H1 (cell line): ENCODE data around the gene MBTPS1. TPM values are rescaled to one million over a fixed set of nuclear protein-coding genes. Genes with fewer than 3 reads are reported as not detected.

Source experiments
- CTCF ChIA-PET: fragments of 300-600 bp; sonication (Branson Sonifier 250); formaldehyde crosslinking; loops from one replicate; lab custom pipeline; 2021; ENCODE audit not compliant: partially characterized antibody; lab: Charles Lee
- POLR2A ChIA-PET: fragments of 300-600 bp; sonication (Branson Sonifier 250); formaldehyde crosslinking; loops from one replicate; lab custom pipeline; 2021; ENCODE audit warnings: inconsistent platforms; ENCODE audit not compliant: partially characterized antibody; lab: Charles Lee
- DNase-seq, 2 experiments: peaks; one replicate each; pipeline versions ENCODE4 v3.0.0 to v3.0.0-alpha.2; 2010 to 2022; ENCODE audit warnings: low spot score in 2 of 2, low read depth in 1 of 2, mixed read lengths in 1 of 2
- FAIRE-seq: peaks from 2 replicates; lab custom pipeline; 2011; peaks lifted over from hg19 to GRCh38; lab: Jason Lieb, UNC
- H2AFZ ChIP-seq: 2 replicates; pipeline ENCODE4 v1.8.1; 2012; ENCODE audit warnings: low read length, inconsistent platforms
- H2AK5ac ChIP-seq: 2 replicates; pipeline ENCODE4 v1.6.1; 2013; ENCODE audit warnings: low read depth, low read length
- H2BK120ac ChIP-seq: replicated peaks from 2 replicates; pipeline ENCODE3; 2013; ENCODE audit warnings: low read depth, low read length, inconsistent platforms
- H2BK12ac ChIP-seq: 2 replicates; pipeline ENCODE4 v1.6.1; 2013; ENCODE audit warnings: low read depth, low read length
- H2BK15ac ChIP-seq: 2 replicates; pipeline ENCODE4 v1.6.1; 2013; ENCODE audit warnings: low read length
- H2BK20ac ChIP-seq: 2 replicates; pipeline ENCODE4 v1.6.1; 2013; ENCODE audit warnings: low read length
- H2BK5ac ChIP-seq: 2 replicates; pipeline ENCODE4 v1.6.1; 2013; ENCODE audit warnings: low read depth, low read length
- H3K14ac ChIP-seq: 2 replicates; pipeline ENCODE4 v1.6.1; 2013; ENCODE audit warnings: inconsistent platforms; ENCODE audit not compliant: insufficient read length
- H3K18ac ChIP-seq: 2 replicates; pipeline ENCODE4 v1.6.1; 2013; ENCODE audit warnings: low read length; ENCODE audit errors: extremely low read depth
- H3K23ac ChIP-seq: 2 replicates; pipeline ENCODE4 v1.6.1; 2013; ENCODE audit warnings: inconsistent platforms; ENCODE audit not compliant: insufficient read length
- H3K23me2 ChIP-seq: 2 replicates; pipeline ENCODE4 v1.6.1; 2013; ENCODE audit warnings: low read depth, low read length
- H3K27ac ChIP-seq: 2 replicates; pipeline ENCODE4 v1.6.1; 2011; ENCODE audit warnings: low read depth, low read length, inconsistent platforms
- H3K27me3 ChIP-seq, 4 experiments: replicated peaks in 1 of 4; 1 replicate in 1 of 4; 2 replicates in 3 of 4; pipeline versions ENCODE4 v1.6.1 to v1.8.1; 2011 to 2013; ENCODE audit warnings: low read length in 3 of 4, mild to moderate bottlenecking in 3 of 4, inconsistent platforms in 2 of 4, mixed read lengths in 2 of 4, moderate library complexity in 1 of 4; ENCODE audit not compliant: control insufficient read depth in 3 of 4, insufficient read depth in 3 of 4; ENCODE audit errors: extremely low read depth in 1 of 4
- H3K36me3 ChIP-seq, 4 experiments: 2 replicates each; pipeline versions ENCODE4 v1.6.1 to v1.8.1; 2011 to 2013; ENCODE audit warnings: mild to moderate bottlenecking in 4 of 4, low read length in 3 of 4, moderate library complexity in 2 of 4, control low read depth in 1 of 4, inconsistent platforms in 1 of 4; ENCODE audit not compliant: insufficient read depth in 4 of 4, control insufficient read depth in 2 of 4
- H3K4ac ChIP-seq: replicated peaks from 2 replicates; pipeline ENCODE3; 2013; ENCODE audit warnings: low read length, low read depth, mixed read lengths, inconsistent platforms; ENCODE audit not compliant: insufficient read length
- H3K4me1 ChIP-seq, 4 experiments: replicated peaks in 1 of 4; 1 replicate in 1 of 4; 2 replicates in 3 of 4; pipeline versions ENCODE4 v1.6.1 to v1.8.1; 2011 to 2013; ENCODE audit warnings: low read length in 3 of 4, inconsistent platforms in 2 of 4, mixed read lengths in 1 of 4; ENCODE audit not compliant: insufficient read depth in 4 of 4, control insufficient read depth in 3 of 4
- H3K4me2 ChIP-seq, 2 experiments: 2 replicates each; pipeline versions ENCODE4 v1.6.1 to v1.8.1; 2011 to 2013; ENCODE audit warnings: low read depth in 2 of 2, low read length in 2 of 2, control low read depth in 1 of 2, inconsistent platforms in 1 of 2, mild to moderate bottlenecking in 1 of 2; ENCODE audit not compliant: insufficient read depth in 1 of 2
- H3K4me3 ChIP-seq, 4 experiments: fragments of 200-600, 300-600 bp in 1 of 4; sonication (generic), shearing (Covaris generic), sonication (Bioruptor Twin) in 1 of 4; 2 replicates each; pipeline versions ENCODE4 v1.5.1 to v1.8.1; 2011 to 2016; ENCODE audit warnings: low read length in 4 of 4, low read depth in 3 of 4, control low read depth in 2 of 4, inconsistent platforms in 2 of 4, mild to moderate bottlenecking in 2 of 4, mixed read lengths in 1 of 4, moderate library complexity in 1 of 4; ENCODE audit not compliant: insufficient read depth in 2 of 4; ENCODE audit errors: extremely low read depth in 1 of 4
- H3K56ac ChIP-seq: replicated peaks from 2 replicates; pipeline ENCODE3; 2013; ENCODE audit warnings: low read depth, mild to moderate bottlenecking, mixed read lengths, low read length, inconsistent platforms; ENCODE audit not compliant: insufficient read length
- H3K79me1 ChIP-seq: 2 replicates; pipeline ENCODE4 v1.6.1; 2013; ENCODE audit warnings: low read depth, low read length, control low read depth
- H3K79me2 ChIP-seq, 2 experiments: 2 replicates each; pipeline versions ENCODE4 v1.6.1 to v1.8.1; 2012 to 2013; ENCODE audit warnings: low read length in 2 of 2, mild to moderate bottlenecking in 2 of 2, inconsistent platforms in 1 of 2; ENCODE audit not compliant: insufficient read depth in 2 of 2, control insufficient read depth in 1 of 2
- H3K9ac ChIP-seq, 4 experiments: replicated peaks in 1 of 4; 1 replicate in 1 of 4; 2 replicates in 3 of 4; pipeline versions ENCODE4 v1.6.1 to v1.8.1; 2011 to 2013; ENCODE audit warnings: low read depth in 3 of 4, low read length in 3 of 4, control low read depth in 2 of 4, mild to moderate bottlenecking in 2 of 4, moderate library complexity in 2 of 4, inconsistent platforms in 1 of 4; ENCODE audit errors: extremely low read depth in 1 of 4
- H3K9me3 ChIP-seq, 2 experiments: 2 replicates each; pipeline versions ENCODE4 v1.6.1 to v1.8.1; 2012 to 2013; ENCODE audit warnings: mild to moderate bottlenecking in 2 of 2, moderate library complexity in 2 of 2, control low read depth in 1 of 2, inconsistent platforms in 1 of 2, low read depth in 1 of 2, low read length in 1 of 2, mixed read lengths in 1 of 2; ENCODE audit not compliant: insufficient read depth in 2 of 2
- H4K20me1 ChIP-seq, 2 experiments: replicated peaks in 1 of 2; 2 replicates each; pipeline versions ENCODE3 to v1.8.1; 2011 to 2013; ENCODE audit warnings: inconsistent platforms in 2 of 2, low read length in 2 of 2, mild to moderate bottlenecking in 1 of 2; ENCODE audit not compliant: insufficient read depth in 2 of 2, control insufficient read depth in 1 of 2
- H4K5ac ChIP-seq: 2 replicates; pipeline ENCODE4 v1.6.1; 2013; ENCODE audit warnings: low read length, low read depth, mixed read lengths, inconsistent platforms; ENCODE audit not compliant: insufficient read length
- H4K8ac ChIP-seq: 2 replicates; pipeline ENCODE4 v1.8.0; 2013; ENCODE audit warnings: mild to moderate bottlenecking, moderate library complexity, low read length, inconsistent platforms; ENCODE audit not compliant: insufficient read depth; ENCODE audit errors: extremely low read depth
- H4K91ac ChIP-seq: replicated peaks from 2 replicates; pipeline ENCODE3; 2013; ENCODE audit warnings: low read length, mixed read lengths, inconsistent platforms; ENCODE audit not compliant: insufficient read length
- RFX5 ChIP-seq: IDR thresholded peaks from 2 replicates; pipeline ENCODE4 v1.6.1; 2011; ENCODE audit warnings: low read depth, low read length, improper control_type of control experiment, borderline replicate concordance
- SIN3A ChIP-seq, 2 experiments: IDR thresholded peaks in 1 of 2; conservative IDR thresholded peaks in 1 of 2; 2 replicates each; pipeline ENCODE4 v1.6.1; 2011 to 2012; ENCODE audit warnings: low read length in 2 of 2, improper control_type of control experiment in 1 of 2, low read depth in 1 of 2, mild to moderate bottlenecking in 1 of 2
- SP4 ChIP-seq: IDR thresholded peaks from 2 replicates; pipeline ENCODE4 v1.6.1; 2012; ENCODE audit warnings: low read length, inconsistent platforms
- WGBS, 2 experiments: shearing (Covaris generic) in 1 of 2; methylation state at CpG; one replicate each; pipeline versions ENCODE4 v1.1.6 to v1.1.7; 2013 to 2015; ENCODE audit warnings: low lambda C conversion rate in 2 of 2, mixed read lengths in 2 of 2, inconsistent platforms in 1 of 2, low coverage in 1 of 2, missing lambda C conversion rate in 1 of 2; ENCODE audit not compliant: insufficient replicate concordance in 2 of 2, insufficient coverage in 1 of 2, insufficient read length in 1 of 2; ENCODE audit errors: extremely low coverage in 1 of 2, missing lambda C conversion rate in 1 of 2; 5-methylcytosine and 5-hydroxymethylcytosine counted together
- polyA plus RNA-seq, 7 experiments: library from polyadenylated mRNA; depleted of rRNA in 3 of 7; stranded (reverse) in 5 of 7; unstranded in 2 of 7; fragments of >200 nt in 5 of 7; fragments of 200-250 nt in 2 of 7; gene quantifications; 1 replicate in 5 of 7; 2 replicates in 1 of 7; 4 replicates in 1 of 7; pipeline versions ENCODE4 v1.2.1 to v1.2.3, GENCODE V29; 2011 to 2013; ENCODE audit warnings: missing spikeins in 2 of 7, mixed read lengths in 2 of 7
- total RNA-seq: library from RNA; stranded (reverse); fragmentation: NEBNext Ultra II Directional; extraction: Animal tissue kit (Norgen Biotek cat#: 25700); gene quantifications from 2 replicates; pipeline ENCODE4 v1.2.1, GENCODE V29; 2021
- TF ChIP-seq, protein P1 (sequence below): IDR thresholded peaks from 2 replicates; pipeline ENCODE4 v1.6.1; 2012; ENCODE audit warnings: inconsistent platforms
- TF ChIP-seq, protein P2 (sequence below): IDR thresholded peaks from 2 replicates; pipeline ENCODE4 v1.6.1; 2012; ENCODE audit warnings: inconsistent platforms
- TF ChIP-seq, protein P3 (sequence below), 3 experiments: IDR thresholded peaks; 1 replicate in 2 of 3; 2 replicates in 1 of 3; pipeline versions ENCODE4 v1.5.1 to v1.6.1; 2011; ENCODE audit warnings: low read length in 3 of 3, mild to moderate bottlenecking in 3 of 3, inconsistent platforms in 2 of 3, low read depth in 1 of 3, moderate library complexity in 1 of 3; ENCODE audit not compliant: insufficient read depth in 1 of 3; ENCODE audit errors: control extremely low read depth in 1 of 3
- TF ChIP-seq, protein P4 (sequence below): IDR thresholded peaks from 2 replicates; pipeline ENCODE4 v1.6.1; 2011; ENCODE audit warnings: low read length, improper control_type of control experiment

Gene MBTPS1
- total and polyA plus RNA-seq, 2 of the 8 experiments (the other 6 are each of a cell fraction or from before 2014, with no cell fraction given), result 30.6 to 53.3 TPM

DNA sequence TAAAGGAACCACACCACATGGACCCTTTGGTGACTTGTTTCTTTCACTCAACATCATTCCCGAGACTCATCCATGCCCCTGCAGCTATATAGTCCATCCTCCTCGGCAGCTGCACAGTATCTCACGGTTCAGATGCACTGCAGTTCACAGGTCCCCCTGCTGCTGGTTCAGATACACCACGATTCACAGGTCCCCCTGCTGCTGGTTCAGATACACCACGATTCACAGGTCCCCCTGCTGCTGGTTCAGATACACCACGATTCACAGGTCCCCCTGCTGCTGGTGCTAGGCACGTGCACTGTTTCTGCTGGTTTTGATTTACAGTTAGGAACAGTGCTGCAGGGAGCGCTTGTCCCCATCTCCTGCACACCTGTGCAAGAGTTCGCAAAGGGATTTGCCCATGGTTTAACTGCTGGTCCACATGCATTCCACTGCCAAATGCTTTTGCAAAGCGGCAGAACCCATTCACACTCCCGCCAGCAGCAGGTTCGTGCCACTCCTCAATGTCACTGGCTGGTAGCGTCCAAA lies 24.5 kb upstream of the MBTPS1 start:
- 72% methylated on average over 13 of the region's 13 CpGs; no CpG with 5 or more reads in 1 of the 2 experiments for WGBS, 2 experiments
- peaks cover 3 to 13% of the 10 kb centered on the region in 2 experiments for H4K20me1 ChIP-seq
- no peak overlapping the region; the same call in 1 of the 2 replicates for H4K8ac ChIP-seq
- no peak overlapping the region for H3K56ac ChIP-seq
- H3K4me1 ChIP-seq, result peaks cover 10 to 25% (median 19%) of the 10 kb centered on the region in 4 experiments
- H4K91ac ChIP-seq, result no peak overlapping the region
- no peak overlapping the region for H3K4ac ChIP-seq
- H3K9me3 ChIP-seq, result no peaks in the 10 kb centered on the region
- H3K23ac ChIP-seq, result no peak overlapping the region
- H3K23me2 ChIP-seq, result peaks cover 8% of the 10 kb centered on the region; the same call in 1 of the 2 replicates
- CTCF ChIA-PET, result interaction anchor here (0.6 to 4.9 kb wide), 18 partner anchors 10 to 1095 kb away, joined by 3 to 44 read pairs (median 3); partner anchors contain the start of gene MBTPS1
- DNase-seq (no peak), FAIRE-seq (no peak)
- peaks cover 0 to 3% (median 0%) of the 10 kb centered on the region in 4 experiments; a peak in 1 of 8 replicates for H3K36me3 ChIP-seq
- no peak overlapping the region for H2BK12ac ChIP-seq
- peak overlapping the region in 1 of 2 experiments; percentile 13; a peak in 1 of 4 replicates for H3K4me2 ChIP-seq
- no peak overlapping the region for H3K4me3 ChIP-seq
- no peak overlapping the region for H2BK20ac ChIP-seq
- H3K79me2 ChIP-seq, result peaks cover 5 to 74% of the 10 kb centered on the region in 2 experiments; a peak in 3 of 4 replicates
- no peak overlapping the region for H3K9ac ChIP-seq
- no peak overlapping the region for H2AFZ ChIP-seq
- no peak overlapping the region for H4K5ac ChIP-seq
- no peak overlapping the region for H2BK120ac ChIP-seq
- H3K27me3 ChIP-seq, result peaks cover 0 to 4% (median 2%) of the 10 kb centered on the region in 4 experiments; a peak in 2 of 7 replicates
- POLR2A ChIA-PET, result interaction anchor here (1.4 to 2.7 kb wide), 2 partner anchors 24 to 27 kb away, joined by 5 to 9 read pairs; partner anchors contain the start of gene MBTPS1
- peaks cover 13% of the 10 kb centered on the region for H3K79me1 ChIP-seq
- no peak overlapping the region for H3K18ac ChIP-seq
- no peak overlapping the region for H2AK5ac ChIP-seq
- H3K27ac ChIP-seq, result no peak overlapping the region
- H3K14ac ChIP-seq, result no peak overlapping the region
- no peak overlapping the region for H2BK15ac ChIP-seq
- H2BK5ac ChIP-seq, result no peak overlapping the region
- TF ChIP-seq RFX5, result no peak
- TF ChIP-seq, protein P1, sequence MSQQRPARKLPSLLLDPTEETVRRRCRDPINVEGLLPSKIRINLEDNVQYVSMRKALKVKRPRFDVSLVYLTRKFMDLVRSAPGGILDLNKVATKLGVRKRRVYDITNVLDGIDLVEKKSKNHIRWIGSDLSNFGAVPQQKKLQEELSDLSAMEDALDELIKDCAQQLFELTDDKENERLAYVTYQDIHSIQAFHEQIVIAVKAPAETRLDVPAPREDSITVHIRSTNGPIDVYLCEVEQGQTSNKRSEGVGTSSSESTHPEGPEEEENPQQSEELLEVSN, result peak; percentile 22; the same call in 1 of the 2 replicates
- TF ChIP-seq, protein P2, sequence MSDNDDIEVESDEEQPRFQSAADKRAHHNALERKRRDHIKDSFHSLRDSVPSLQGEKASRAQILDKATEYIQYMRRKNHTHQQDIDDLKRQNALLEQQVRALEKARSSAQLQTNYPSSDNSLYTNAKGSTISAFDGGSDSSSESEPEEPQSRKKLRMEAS, result peak; percentile 59
- TF ChIP-seq SIN3A (conservative IDR thresholded peaks at IDR 0.05 in 1 of 2, IDR thresholded peaks at IDR 0.05 in 1 of 2; ENCODE audit: low read depth in 1 of 2, low read length in 2 of 2), result no peak
- TF ChIP-seq SP4, result no peak
- TF ChIP-seq, protein P3, sequence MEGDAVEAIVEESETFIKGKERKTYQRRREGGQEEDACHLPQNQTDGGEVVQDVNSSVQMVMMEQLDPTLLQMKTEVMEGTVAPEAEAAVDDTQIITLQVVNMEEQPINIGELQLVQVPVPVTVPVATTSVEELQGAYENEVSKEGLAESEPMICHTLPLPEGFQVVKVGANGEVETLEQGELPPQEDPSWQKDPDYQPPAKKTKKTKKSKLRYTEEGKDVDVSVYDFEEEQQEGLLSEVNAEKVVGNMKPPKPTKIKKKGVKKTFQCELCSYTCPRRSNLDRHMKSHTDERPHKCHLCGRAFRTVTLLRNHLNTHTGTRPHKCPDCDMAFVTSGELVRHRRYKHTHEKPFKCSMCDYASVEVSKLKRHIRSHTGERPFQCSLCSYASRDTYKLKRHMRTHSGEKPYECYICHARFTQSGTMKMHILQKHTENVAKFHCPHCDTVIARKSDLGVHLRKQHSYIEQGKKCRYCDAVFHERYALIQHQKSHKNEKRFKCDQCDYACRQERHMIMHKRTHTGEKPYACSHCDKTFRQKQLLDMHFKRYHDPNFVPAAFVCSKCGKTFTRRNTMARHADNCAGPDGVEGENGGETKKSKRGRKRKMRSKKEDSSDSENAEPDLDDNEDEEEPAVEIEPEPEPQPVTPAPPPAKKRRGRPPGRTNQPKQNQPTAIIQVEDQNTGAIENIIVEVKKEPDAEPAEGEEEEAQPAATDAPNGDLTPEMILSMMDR (IDR thresholded peaks at IDR 0.05; ENCODE audit: control extremely low read depth in 1 of 3, insufficient read depth in 1 of 3, low read depth in 1 of 3, low read length in 3 of 3), result peak; percentile 29 to 78 (median 65)
- TF ChIP-seq, protein P4, sequence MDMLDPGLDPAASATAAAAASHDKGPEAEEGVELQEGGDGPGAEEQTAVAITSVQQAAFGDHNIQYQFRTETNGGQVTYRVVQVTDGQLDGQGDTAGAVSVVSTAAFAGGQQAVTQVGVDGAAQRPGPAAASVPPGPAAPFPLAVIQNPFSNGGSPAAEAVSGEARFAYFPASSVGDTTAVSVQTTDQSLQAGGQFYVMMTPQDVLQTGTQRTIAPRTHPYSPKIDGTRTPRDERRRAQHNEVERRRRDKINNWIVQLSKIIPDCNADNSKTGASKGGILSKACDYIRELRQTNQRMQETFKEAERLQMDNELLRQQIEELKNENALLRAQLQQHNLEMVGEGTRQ, result no peak
